ENCODE data around the gene ZDHHC11B.
A peak's percentile ranks its signal among the peaks of the same experiment; 100 is the strongest.

DNA sequence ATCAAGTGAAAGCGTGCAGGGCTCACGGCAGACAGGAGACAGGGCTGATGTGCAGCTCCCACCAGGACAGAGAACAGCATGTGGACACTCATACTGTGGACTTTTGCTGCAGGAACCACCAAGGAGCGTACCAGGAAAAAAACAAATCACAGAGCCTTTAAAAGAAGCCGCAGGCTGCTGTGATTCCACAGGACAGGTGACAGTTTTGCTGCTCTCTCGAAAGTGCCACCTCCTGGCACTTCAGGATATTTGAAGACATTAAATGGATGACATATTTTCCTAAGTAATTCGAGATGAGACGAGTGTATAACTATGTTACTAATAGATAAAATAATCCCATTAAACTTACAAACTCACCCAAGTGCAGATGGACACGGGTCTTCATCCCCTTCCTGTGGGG is 37.0 kb upstream of the ZDHHC11B start:
- TF ChIP-seq, protein P1, sequence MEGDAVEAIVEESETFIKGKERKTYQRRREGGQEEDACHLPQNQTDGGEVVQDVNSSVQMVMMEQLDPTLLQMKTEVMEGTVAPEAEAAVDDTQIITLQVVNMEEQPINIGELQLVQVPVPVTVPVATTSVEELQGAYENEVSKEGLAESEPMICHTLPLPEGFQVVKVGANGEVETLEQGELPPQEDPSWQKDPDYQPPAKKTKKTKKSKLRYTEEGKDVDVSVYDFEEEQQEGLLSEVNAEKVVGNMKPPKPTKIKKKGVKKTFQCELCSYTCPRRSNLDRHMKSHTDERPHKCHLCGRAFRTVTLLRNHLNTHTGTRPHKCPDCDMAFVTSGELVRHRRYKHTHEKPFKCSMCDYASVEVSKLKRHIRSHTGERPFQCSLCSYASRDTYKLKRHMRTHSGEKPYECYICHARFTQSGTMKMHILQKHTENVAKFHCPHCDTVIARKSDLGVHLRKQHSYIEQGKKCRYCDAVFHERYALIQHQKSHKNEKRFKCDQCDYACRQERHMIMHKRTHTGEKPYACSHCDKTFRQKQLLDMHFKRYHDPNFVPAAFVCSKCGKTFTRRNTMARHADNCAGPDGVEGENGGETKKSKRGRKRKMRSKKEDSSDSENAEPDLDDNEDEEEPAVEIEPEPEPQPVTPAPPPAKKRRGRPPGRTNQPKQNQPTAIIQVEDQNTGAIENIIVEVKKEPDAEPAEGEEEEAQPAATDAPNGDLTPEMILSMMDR (IDR thresholded peaks at IDR 0.05): peak in 2 of 5 experiments; percentile 4 to 16
- TF ChIP-seq POLR2A (IDR thresholded peaks at IDR 0.05) (no peak), POLR2AphosphoS5 (IDR thresholded peaks at IDR 0.05) (no peak)
